GM21737 (cell line): ENCODE measurements around the gene IL17RB.

Experiments
- ATAC-seq: cut with Tn5 transposase; IDR thresholded peaks from one replicate; pipeline ENCODE4 v1.9.1; 2021; ENCODE audit warnings: mild to moderate bottlenecking, moderate library complexity; ENCODE audit not compliant: unreplicated experiment

IL17RB gene

GRCh38 chr3:53902067-53902466 is 55.7 kb downstream of the IL17RB start:
- no peak for ATAC-seq

DNA sequence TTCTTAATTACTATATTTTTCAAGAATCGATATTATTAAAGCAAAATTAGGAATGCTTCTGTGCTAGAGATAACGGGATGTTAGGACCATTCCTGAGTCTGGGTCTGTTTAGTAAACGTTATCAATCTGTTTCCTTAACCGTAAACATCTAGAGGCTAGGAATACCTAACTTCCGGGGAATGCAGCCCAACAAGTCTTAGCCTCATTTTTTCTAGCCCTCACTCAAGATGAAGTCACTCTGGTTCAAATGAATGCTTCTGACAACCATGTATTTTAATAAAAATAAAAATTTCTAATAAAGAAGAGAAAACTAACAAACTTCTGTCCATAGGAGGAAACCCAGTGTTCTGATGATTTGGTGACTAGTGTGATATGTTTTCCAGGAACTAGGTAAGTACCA is 56.3 kb downstream of the IL17RB start:
- ATAC-seq: no peak

- no peak for ATAC-seq
Measured at GRCh38 chr3:53913401-53913800, 67.0 kb downstream of the IL17RB start.
